H1 (cell line): ENCODE results near the gene AGAP3. TPM values are rescaled to one million over a fixed set of nuclear protein-coding genes. Genes with fewer than 3 reads are reported as not detected.

Experiments used
- CTCF ChIA-PET: fragments of 300-600 bp; sonication (Branson Sonifier 250); formaldehyde crosslinking; loops from one replicate; lab custom pipeline; 2021; ENCODE audit not compliant: partially characterized antibody; lab: Charles Lee
- POLR2A ChIA-PET: fragments of 300-600 bp; sonication (Branson Sonifier 250); formaldehyde crosslinking; loops from one replicate; lab custom pipeline; 2021; ENCODE audit warnings: inconsistent platforms; ENCODE audit not compliant: partially characterized antibody; lab: Charles Lee
- DNase-seq, 2 experiments: peaks; one replicate each; pipeline versions ENCODE4 v3.0.0 to v3.0.0-alpha.2; 2010 to 2022; ENCODE audit warnings: low spot score in 2 of 2, low read depth in 1 of 2, mixed read lengths in 1 of 2
- FAIRE-seq: peaks from 2 replicates; lab custom pipeline; 2011; peaks lifted over from hg19 to GRCh38; lab: Jason Lieb, UNC
- H2AFZ ChIP-seq: 2 replicates; pipeline ENCODE4 v1.8.1; 2012; ENCODE audit warnings: low read length, inconsistent platforms
- H2AK5ac ChIP-seq: 2 replicates; pipeline ENCODE4 v1.6.1; 2013; ENCODE audit warnings: low read depth, low read length
- H2BK120ac ChIP-seq: replicated peaks from 2 replicates; pipeline ENCODE3; 2013; ENCODE audit warnings: low read depth, low read length, inconsistent platforms
- H2BK12ac ChIP-seq: 2 replicates; pipeline ENCODE4 v1.6.1; 2013; ENCODE audit warnings: low read depth, low read length
- H2BK15ac ChIP-seq: 2 replicates; pipeline ENCODE4 v1.6.1; 2013; ENCODE audit warnings: low read length
- H2BK20ac ChIP-seq: 2 replicates; pipeline ENCODE4 v1.6.1; 2013; ENCODE audit warnings: low read length
- H2BK5ac ChIP-seq: 2 replicates; pipeline ENCODE4 v1.6.1; 2013; ENCODE audit warnings: low read depth, low read length
- H3K14ac ChIP-seq: 2 replicates; pipeline ENCODE4 v1.6.1; 2013; ENCODE audit warnings: inconsistent platforms; ENCODE audit not compliant: insufficient read length
- H3K18ac ChIP-seq: 2 replicates; pipeline ENCODE4 v1.6.1; 2013; ENCODE audit warnings: low read length; ENCODE audit errors: extremely low read depth
- H3K23ac ChIP-seq: 2 replicates; pipeline ENCODE4 v1.6.1; 2013; ENCODE audit warnings: inconsistent platforms; ENCODE audit not compliant: insufficient read length
- H3K23me2 ChIP-seq: 2 replicates; pipeline ENCODE4 v1.6.1; 2013; ENCODE audit warnings: low read depth, low read length
- H3K27ac ChIP-seq: 2 replicates; pipeline ENCODE4 v1.6.1; 2011; ENCODE audit warnings: low read depth, low read length, inconsistent platforms
- H3K27me3 ChIP-seq, 4 experiments: replicated peaks in 1 of 4; 1 replicate in 1 of 4; 2 replicates in 3 of 4; pipeline versions ENCODE4 v1.6.1 to v1.8.1; 2011 to 2013; ENCODE audit warnings: low read length in 3 of 4, mild to moderate bottlenecking in 3 of 4, inconsistent platforms in 2 of 4, mixed read lengths in 2 of 4, moderate library complexity in 1 of 4; ENCODE audit not compliant: control insufficient read depth in 3 of 4, insufficient read depth in 3 of 4; ENCODE audit errors: extremely low read depth in 1 of 4
- H3K36me3 ChIP-seq, 4 experiments: 2 replicates each; pipeline versions ENCODE4 v1.6.1 to v1.8.1; 2011 to 2013; ENCODE audit warnings: mild to moderate bottlenecking in 4 of 4, low read length in 3 of 4, moderate library complexity in 2 of 4, control low read depth in 1 of 4, inconsistent platforms in 1 of 4; ENCODE audit not compliant: insufficient read depth in 4 of 4, control insufficient read depth in 2 of 4
- H3K4ac ChIP-seq: replicated peaks from 2 replicates; pipeline ENCODE3; 2013; ENCODE audit warnings: low read length, low read depth, mixed read lengths, inconsistent platforms; ENCODE audit not compliant: insufficient read length
- H3K4me1 ChIP-seq, 4 experiments: replicated peaks in 1 of 4; 1 replicate in 1 of 4; 2 replicates in 3 of 4; pipeline versions ENCODE4 v1.6.1 to v1.8.1; 2011 to 2013; ENCODE audit warnings: low read length in 3 of 4, inconsistent platforms in 2 of 4, mixed read lengths in 1 of 4; ENCODE audit not compliant: insufficient read depth in 4 of 4, control insufficient read depth in 3 of 4
- H3K4me2 ChIP-seq, 2 experiments: 2 replicates each; pipeline versions ENCODE4 v1.6.1 to v1.8.1; 2011 to 2013; ENCODE audit warnings: low read depth in 2 of 2, low read length in 2 of 2, control low read depth in 1 of 2, inconsistent platforms in 1 of 2, mild to moderate bottlenecking in 1 of 2; ENCODE audit not compliant: insufficient read depth in 1 of 2
- H3K4me3 ChIP-seq, 4 experiments: fragments of 200-600, 300-600 bp in 1 of 4; sonication (generic), shearing (Covaris generic), sonication (Bioruptor Twin) in 1 of 4; 2 replicates each; pipeline versions ENCODE4 v1.5.1 to v1.8.1; 2011 to 2016; ENCODE audit warnings: low read length in 4 of 4, low read depth in 3 of 4, control low read depth in 2 of 4, inconsistent platforms in 2 of 4, mild to moderate bottlenecking in 2 of 4, mixed read lengths in 1 of 4, moderate library complexity in 1 of 4; ENCODE audit not compliant: insufficient read depth in 2 of 4; ENCODE audit errors: extremely low read depth in 1 of 4
- H3K56ac ChIP-seq: replicated peaks from 2 replicates; pipeline ENCODE3; 2013; ENCODE audit warnings: low read depth, mild to moderate bottlenecking, mixed read lengths, low read length, inconsistent platforms; ENCODE audit not compliant: insufficient read length
- H3K79me1 ChIP-seq: 2 replicates; pipeline ENCODE4 v1.6.1; 2013; ENCODE audit warnings: low read depth, low read length, control low read depth
- H3K79me2 ChIP-seq, 2 experiments: 2 replicates each; pipeline versions ENCODE4 v1.6.1 to v1.8.1; 2012 to 2013; ENCODE audit warnings: low read length in 2 of 2, mild to moderate bottlenecking in 2 of 2, inconsistent platforms in 1 of 2; ENCODE audit not compliant: insufficient read depth in 2 of 2, control insufficient read depth in 1 of 2
- H3K9ac ChIP-seq, 4 experiments: replicated peaks in 1 of 4; 1 replicate in 1 of 4; 2 replicates in 3 of 4; pipeline versions ENCODE4 v1.6.1 to v1.8.1; 2011 to 2013; ENCODE audit warnings: low read depth in 3 of 4, low read length in 3 of 4, control low read depth in 2 of 4, mild to moderate bottlenecking in 2 of 4, moderate library complexity in 2 of 4, inconsistent platforms in 1 of 4; ENCODE audit errors: extremely low read depth in 1 of 4
- H3K9me3 ChIP-seq, 2 experiments: 2 replicates each; pipeline versions ENCODE4 v1.6.1 to v1.8.1; 2012 to 2013; ENCODE audit warnings: mild to moderate bottlenecking in 2 of 2, moderate library complexity in 2 of 2, control low read depth in 1 of 2, inconsistent platforms in 1 of 2, low read depth in 1 of 2, low read length in 1 of 2, mixed read lengths in 1 of 2; ENCODE audit not compliant: insufficient read depth in 2 of 2
- H4K20me1 ChIP-seq, 2 experiments: replicated peaks in 1 of 2; 2 replicates each; pipeline versions ENCODE3 to v1.8.1; 2011 to 2013; ENCODE audit warnings: inconsistent platforms in 2 of 2, low read length in 2 of 2, mild to moderate bottlenecking in 1 of 2; ENCODE audit not compliant: insufficient read depth in 2 of 2, control insufficient read depth in 1 of 2
- H4K5ac ChIP-seq: 2 replicates; pipeline ENCODE4 v1.6.1; 2013; ENCODE audit warnings: low read length, low read depth, mixed read lengths, inconsistent platforms; ENCODE audit not compliant: insufficient read length
- H4K8ac ChIP-seq: 2 replicates; pipeline ENCODE4 v1.8.0; 2013; ENCODE audit warnings: mild to moderate bottlenecking, moderate library complexity, low read length, inconsistent platforms; ENCODE audit not compliant: insufficient read depth; ENCODE audit errors: extremely low read depth
- H4K91ac ChIP-seq: replicated peaks from 2 replicates; pipeline ENCODE3; 2013; ENCODE audit warnings: low read length, mixed read lengths, inconsistent platforms; ENCODE audit not compliant: insufficient read length
- CEBPB ChIP-seq: IDR thresholded peaks from 2 replicates; pipeline ENCODE4 v1.6.1; 2012; ENCODE audit warnings: low read depth, low read length
- FOSL1 ChIP-seq: IDR thresholded peaks from 2 replicates; pipeline ENCODE4 v1.6.1; 2011; ENCODE audit warnings: mild to moderate bottlenecking, low read depth, low read length, moderate library complexity; ENCODE audit not compliant: insufficient read depth
- TAF1 ChIP-seq: IDR thresholded peaks from 2 replicates; pipeline ENCODE4 v1.6.1; 2011; ENCODE audit warnings: mild to moderate bottlenecking, low read depth, low read length
- TAF7 ChIP-seq: optimal IDR thresholded peaks from 2 replicates; pipeline ENCODE3; 2011; ENCODE audit warnings: low read depth, mild to moderate bottlenecking, inconsistent platforms, low read length, moderate library complexity, borderline replicate concordance
- WGBS, 2 experiments: shearing (Covaris generic) in 1 of 2; methylation state at CpG; one replicate each; pipeline versions ENCODE4 v1.1.6 to v1.1.7; 2013 to 2015; ENCODE audit warnings: low lambda C conversion rate in 2 of 2, mixed read lengths in 2 of 2, inconsistent platforms in 1 of 2, low coverage in 1 of 2, missing lambda C conversion rate in 1 of 2; ENCODE audit not compliant: insufficient replicate concordance in 2 of 2, insufficient coverage in 1 of 2, insufficient read length in 1 of 2; ENCODE audit errors: extremely low coverage in 1 of 2, missing lambda C conversion rate in 1 of 2; 5-methylcytosine and 5-hydroxymethylcytosine counted together
- polyA plus RNA-seq, 7 experiments: library from polyadenylated mRNA; depleted of rRNA in 3 of 7; stranded (reverse) in 5 of 7; unstranded in 2 of 7; fragments of >200 nt in 5 of 7; fragments of 200-250 nt in 2 of 7; gene quantifications; 1 replicate in 5 of 7; 2 replicates in 1 of 7; 4 replicates in 1 of 7; pipeline versions ENCODE4 v1.2.1 to v1.2.3, GENCODE V29; 2011 to 2013; ENCODE audit warnings: missing spikeins in 2 of 7, mixed read lengths in 2 of 7
- total RNA-seq: library from RNA; stranded (reverse); fragmentation: NEBNext Ultra II Directional; extraction: Animal tissue kit (Norgen Biotek cat#: 25700); gene quantifications from 2 replicates; pipeline ENCODE4 v1.2.1, GENCODE V29; 2021

Gene AGAP3
- total and polyA plus RNA-seq, 2 of the 8 experiments (the other 6 are each of a cell fraction or from before 2014, with no cell fraction given) = 66.4 to 120 TPM

GRCh38 chr7:151168787-151169162, 82.5 kb downstream of the AGAP3 start:
- no peak overlapping the region for H3K9ac ChIP-seq
- H4K8ac ChIP-seq = no peak overlapping the region
- H2BK15ac ChIP-seq = no peak overlapping the region
- H3K4ac ChIP-seq = no peak overlapping the region
- peaks cover 4% of the 10 kb centered on the region; the same call in 1 of the 2 replicates for H3K23me2 ChIP-seq
- peak overlapping the region in 1 of 2 experiments; percentile 63; a peak in 1 of 4 replicates for H3K4me2 ChIP-seq
- peaks cover 0 to under 1% (median 0%) of the 10 kb centered on the region in 4 experiments; a peak in 1 of 8 replicates for H3K36me3 ChIP-seq
- POLR2A ChIA-PET = no interaction called here
- TF ChIP-seq TAF7 (no peak), TAF1 (no peak), FOSL1 (no peak), CEBPB (no peak)
- TF ChIP-seq, all 59 proteins: peak for 0
- Histone ChIP-seq H4K5ac (no peak overlapping the region), H3K56ac (no peak overlapping the region), H4K91ac (no peak overlapping the region), H3K4me1 (peaks cover 0 to 3% (median under 1%) of the 10 kb centered on the region in 4 experiments; a peak in 2 of 7 replicates), H2BK120ac (no peak overlapping the region), H3K79me2 (no peaks in the 10 kb centered on the region), H4K20me1 (peaks cover 2% of the 10 kb centered on the region in 2 experiments), H3K27me3 (peaks cover 47 to 84% (median 67%) of the 10 kb centered on the region in 4 experiments), H2BK5ac (no peak overlapping the region), H2AK5ac (no peak overlapping the region), H3K18ac (no peak overlapping the region), H3K27ac (no peak overlapping the region), H3K9me3 (peaks cover 0 to 3% of the 10 kb centered on the region in 2 experiments; a peak in 2 of 4 replicates), H3K14ac (no peak overlapping the region), H3K23ac (no peak overlapping the region), H3K79me1 (no peaks in the 10 kb centered on the region), H2BK12ac (no peak overlapping the region), H2BK20ac (no peak overlapping the region), H2AFZ (no peak overlapping the region), H3K4me3 (peak overlapping the region in 1 of 4 experiments; percentile 69; a peak in 2 of 8 replicates)
- 40% methylated on average over 10 of the region's 10 CpGs; no CpG with 5 or more reads in 1 of the 2 experiments for WGBS, 2 experiments
- DNase-seq = no peak
- FAIRE-seq = no peak
- CTCF ChIA-PET = interaction anchor here (0.7 to 8.3 kb wide), 16 partner anchors 11 to 1325 kb away, joined by 3 to 75 read pairs (median 5); no protein-coding TSS in a partner anchor
